Measurements from ENCODE around the gene RPS8. TPM values are rescaled to one million over a fixed set of nuclear protein-coding genes. Genes with fewer than 3 reads are reported as not detected.
A peak's percentile ranks its signal among the peaks of the same experiment; 100 is the strongest.
"Not testable (repeated sequence)": the region's sequence is repeated elsewhere in the genome, so short reads cannot be mapped to it uniquely, and the experiment has no call there.

RPS8 gene
- 1,433 and 2,325 TPM in 2 replicates for total RNA-seq

GRCh38 chr1:44775078-44775929 lies at the start of gene RPS8:
TSS of gene RPS8 (plus strand) at chr1:44775540. CDS start at chr1:44775597, 57 bp downstream.
- DNase-seq (ENCODE audit: extremely low read depth, low read depth, low spot score): peak; percentile 70

- DNase-seq (ENCODE audit: extremely low read depth, low read depth, low spot score): peak; percentile 98
Measured at GRCh38 chr1:44730741-44731512, 44.4 kb upstream of the RPS8 start, which contains the start of gene RNU5D-1. TSS of gene RNU5D-1 (minus strand) at chr1:44731170.

- DNase-seq (ENCODE audit: extremely low read depth, low read depth, low spot score): no peak
Measured at GRCh38 chr1:44733365-44733764, 42.0 kb upstream of the RPS8 start.

- DNase-seq (ENCODE audit: extremely low read depth, low read depth, low spot score): no peak
Measured at GRCh38 chr1:44733784-44734183, 41.6 kb upstream of the RPS8 start.

GRCh38 chr1:44735992-44736391 lies 39.3 kb upstream of the RPS8 start:
- DNase-seq (ENCODE audit: extremely low read depth, low read depth, low spot score): no peak

- not testable (repeated sequence) for DNase-seq (ENCODE audit: extremely low read depth, low read depth, low spot score)
Measured at GRCh38 chr1:44738953-44739306, 36.4 kb upstream of the RPS8 start.

GRCh38 chr1:44739307-44740178 lies 35.8 kb upstream of the RPS8 start, which contains the start of gene KIF2C:
TSS of gene KIF2C (plus strand) at chr1:44739837. CDS start at chr1:44739933, 96 bp downstream.
- peak; percentile 82 for DNase-seq (ENCODE audit: extremely low read depth, low read depth, low spot score)

GRCh38 chr1:44740179-44740617 lies 35.1 kb upstream of the RPS8 start:
- no peak for DNase-seq (ENCODE audit: extremely low read depth, low read depth, low spot score)

GRCh38 chr1:44743211-44743610 lies 32.1 kb upstream of the RPS8 start:
- no peak for DNase-seq (ENCODE audit: extremely low read depth, low read depth, low spot score)

- DNase-seq (ENCODE audit: extremely low read depth, low read depth, low spot score): no peak
Measured at GRCh38 chr1:44747878-44748277, 27.5 kb upstream of the RPS8 start.

GRCh38 chr1:44757420-44757819 lies 17.9 kb upstream of the RPS8 start:
- no peak for DNase-seq (ENCODE audit: extremely low read depth, low read depth, low spot score)

- DNase-seq (ENCODE audit: extremely low read depth, low read depth, low spot score): no peak
Measured at GRCh38 chr1:44759077-44759476, 16.3 kb upstream of the RPS8 start.

- DNase-seq (ENCODE audit: extremely low read depth, low read depth, low spot score): no peak
Measured at GRCh38 chr1:44760876-44761275, 14.5 kb upstream of the RPS8 start.

GRCh38 chr1:44766421-44766820 lies 8.9 kb upstream of the RPS8 start:
- not testable (repeated sequence) for DNase-seq (ENCODE audit: extremely low read depth, low read depth, low spot score)

GRCh38 chr1:44775930-44776729 lies 790 bp downstream of the RPS8 start:
- no peak for DNase-seq (ENCODE audit: extremely low read depth, low read depth, low spot score)

- no peak for DNase-seq (ENCODE audit: extremely low read depth, low read depth, low spot score)
Measured at GRCh38 chr1:44776730-44777068, 1.4 kb downstream of the RPS8 start.

GRCh38 chr1:44777547-44777946 lies 2.2 kb downstream of the RPS8 start:
- DNase-seq (ENCODE audit: extremely low read depth, low read depth, low spot score): no peak

- no peak for DNase-seq (ENCODE audit: extremely low read depth, low read depth, low spot score)
Measured at GRCh38 chr1:44777969-44778635, 2.8 kb downstream of the RPS8 start.
